Measurements from ENCODE around the gene HES7.
"Not testable (repeated sequence)": the region's sequence is repeated elsewhere in the genome, so short reads cannot be mapped to it uniquely, and the experiment has no call there.

HES7 gene

GRCh38 chr17:8123695-8124349 is at the start of gene HES7:
Gene HES7 (minus strand): TSS chr17:8124106. CDS start chr17:8124084, 22 bp downstream.
- no peak for DNase-seq

- peak; percentile 89 for DNase-seq
Measured at GRCh38 chr17:8173056-8173870, 49.4 kb upstream of the HES7 start.

- DNase-seq = not testable (repeated sequence)
Measured at GRCh38 chr17:8170186-8170585, 46.3 kb upstream of the HES7 start.

- DNase-seq = no peak
Measured at GRCh38 chr17:8167526-8167925, 43.6 kb upstream of the HES7 start.

GRCh38 chr17:8166731-8167130 is 42.8 kb upstream of the HES7 start:
- no peak for DNase-seq

- no peak for DNase-seq
Measured at GRCh38 chr17:8164815-8165131, 40.9 kb upstream of the HES7 start.

GRCh38 chr17:8163978-8164814 is 40.3 kb upstream of the HES7 start:
- DNase-seq = no peak

GRCh38 chr17:8162997-8163977 is 39.4 kb upstream of the HES7 start:
- no peak for DNase-seq

GRCh38 chr17:8162233-8162996 is 38.5 kb upstream of the HES7 start, which contains the start of gene VAMP2:
Gene VAMP2 (minus strand): TSS chr17:8162948. CDS start chr17:8162879, 69 bp downstream.
- no peak for DNase-seq

- no peak for DNase-seq
Measured at GRCh38 chr17:8161289-8162232, 37.7 kb upstream of the HES7 start.

- no peak for DNase-seq
Measured at GRCh38 chr17:8160741-8161221, 36.9 kb upstream of the HES7 start.

- DNase-seq = no peak
Measured at GRCh38 chr17:8160224-8160577, 36.3 kb upstream of the HES7 start.

- no peak for DNase-seq
Measured at GRCh38 chr17:8159459-8160223, 35.7 kb upstream of the HES7 start.

- DNase-seq = no peak
Measured at GRCh38 chr17:8159032-8159400, 35.1 kb upstream of the HES7 start.

GRCh38 chr17:8158267-8159031 is 34.5 kb upstream of the HES7 start:
- DNase-seq = peak; percentile 61

GRCh38 chr17:8156246-8156992 is 32.5 kb upstream of the HES7 start:
- DNase-seq = peak; percentile 98

- DNase-seq = no peak
Measured at GRCh38 chr17:8155996-8156245, 32.0 kb upstream of the HES7 start.

Data from SIG-M5 (cell line).